ENCODE results near the gene ZNF783. TPM values are rescaled to one million over a fixed set of nuclear protein-coding genes. Genes with fewer than 3 reads are reported as not detected.

ZNF783 gene
- total RNA-seq, 2 experiments from 2014 or later, result 18.7 to 20.3 TPM

- ChIA-PET POLR2A (no interaction called here), CTCF (no interaction called here)
Measured at GRCh38 chr7:149293338-149293737, 31.3 kb downstream of the ZNF783 start.

DNA sequence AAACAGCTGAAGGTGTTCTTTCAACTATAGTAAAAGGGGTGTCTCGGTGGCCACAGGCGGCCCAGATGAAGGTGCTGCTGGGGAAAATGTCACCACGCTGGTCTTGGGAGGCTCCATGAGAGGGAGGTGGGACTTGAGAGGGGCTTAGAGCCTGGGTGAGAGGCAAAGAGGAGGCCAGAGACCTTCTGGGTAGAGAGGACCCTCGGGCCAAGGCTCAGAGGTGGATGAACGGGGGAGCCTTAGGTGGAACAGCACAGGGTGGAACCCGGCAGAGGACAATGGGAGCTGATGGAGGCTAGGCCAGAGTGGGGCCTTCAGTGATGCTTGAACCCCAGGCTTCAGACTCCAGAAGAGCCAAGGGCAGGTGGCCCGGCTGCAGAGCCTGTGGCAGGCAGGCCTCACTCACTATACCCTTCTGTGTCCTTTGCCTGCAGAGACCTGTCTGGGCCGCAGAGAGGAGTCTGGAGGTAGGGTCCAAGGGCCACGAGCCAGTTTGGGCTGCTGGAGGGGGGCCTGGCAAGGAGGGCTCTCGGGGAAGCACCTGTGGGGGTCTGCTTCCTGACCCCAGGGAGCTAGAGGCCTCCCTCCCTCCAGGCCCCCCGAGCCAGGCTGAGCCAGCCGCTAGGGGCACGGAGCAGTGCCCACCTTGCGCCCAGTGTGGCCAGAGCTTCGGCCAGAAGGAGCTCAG lies 32.1 kb downstream of the ZNF783 start:
- ChIA-PET CTCF (no interaction called here), POLR2A (no interaction called here)

DNA sequence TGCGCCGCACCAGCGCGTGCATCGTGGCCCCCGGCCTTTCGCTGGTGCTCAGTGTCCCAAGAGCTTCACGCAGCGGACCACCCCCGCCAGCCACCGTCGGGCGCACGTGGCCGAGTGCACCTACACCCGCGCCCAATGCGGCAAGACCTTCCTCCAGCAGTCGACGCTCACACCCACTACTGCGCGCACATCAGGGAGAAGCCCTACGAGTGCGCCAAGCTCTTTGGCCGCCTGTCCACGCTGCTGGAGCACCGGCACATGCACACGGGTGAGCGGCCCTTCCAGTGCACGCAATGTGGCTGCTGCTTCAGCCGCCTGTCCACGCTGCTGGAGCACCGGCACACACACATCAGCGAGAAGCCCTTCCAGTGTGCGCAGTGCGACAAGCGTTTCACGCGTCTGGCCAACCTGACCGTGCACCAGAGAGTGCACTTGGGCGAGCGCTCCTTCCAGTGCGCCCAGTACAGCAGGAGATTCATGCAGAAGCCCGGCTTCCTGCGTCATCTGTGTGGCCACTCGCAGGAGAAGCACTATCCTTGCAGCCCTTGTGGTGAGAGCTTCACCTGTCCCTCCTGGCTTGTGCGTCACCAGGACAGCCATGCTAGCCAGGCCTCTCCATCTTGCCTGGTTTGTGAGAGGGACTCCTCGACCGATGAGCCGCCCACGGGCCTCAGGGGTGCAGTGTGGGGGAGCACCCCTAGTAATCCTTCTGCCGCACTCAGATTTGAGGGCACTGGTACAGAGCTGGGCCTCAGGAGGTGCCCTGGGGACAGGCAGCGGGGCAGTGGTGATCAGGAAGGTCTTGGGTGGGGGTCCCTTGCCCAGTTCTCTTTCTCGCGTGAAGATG lies 32.9 kb downstream of the ZNF783 start:
- CTCF ChIA-PET, result interaction anchor here (1.2 kb wide), 1 partner anchor 9 kb away, joined by 3 read pairs; no protein-coding TSS in a partner anchor
- POLR2A ChIA-PET, result no interaction called here

DNA sequence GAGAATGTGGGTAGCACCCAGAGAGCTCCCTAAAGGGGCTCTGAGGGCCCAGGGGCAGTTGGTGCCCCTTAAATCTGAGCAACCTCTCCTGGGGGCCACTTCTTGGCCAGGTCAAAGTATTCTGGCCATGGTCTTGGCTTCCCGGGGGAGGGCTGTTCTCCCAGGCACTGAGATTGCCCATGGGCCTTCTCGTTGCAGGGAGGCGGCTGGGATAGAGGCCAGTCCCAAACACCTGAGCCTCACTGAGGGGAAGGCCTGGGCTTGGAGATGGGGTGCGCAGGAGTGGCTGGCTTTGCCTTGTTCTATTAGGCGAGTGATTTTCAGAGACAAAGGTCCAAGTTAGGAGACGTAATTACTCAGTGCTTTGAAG lies 33.5 kb downstream of the ZNF783 start:
- POLR2A ChIA-PET, result no interaction called here
- CTCF ChIA-PET, result interaction anchor here (1.2 kb wide), 1 partner anchor 9 kb away, joined by 3 read pairs; no protein-coding TSS in a partner anchor

- CTCF ChIA-PET, result no interaction called here
Measured at GRCh38 chr7:149296368-149296767, 34.4 kb downstream of the ZNF783 start.

DNA sequence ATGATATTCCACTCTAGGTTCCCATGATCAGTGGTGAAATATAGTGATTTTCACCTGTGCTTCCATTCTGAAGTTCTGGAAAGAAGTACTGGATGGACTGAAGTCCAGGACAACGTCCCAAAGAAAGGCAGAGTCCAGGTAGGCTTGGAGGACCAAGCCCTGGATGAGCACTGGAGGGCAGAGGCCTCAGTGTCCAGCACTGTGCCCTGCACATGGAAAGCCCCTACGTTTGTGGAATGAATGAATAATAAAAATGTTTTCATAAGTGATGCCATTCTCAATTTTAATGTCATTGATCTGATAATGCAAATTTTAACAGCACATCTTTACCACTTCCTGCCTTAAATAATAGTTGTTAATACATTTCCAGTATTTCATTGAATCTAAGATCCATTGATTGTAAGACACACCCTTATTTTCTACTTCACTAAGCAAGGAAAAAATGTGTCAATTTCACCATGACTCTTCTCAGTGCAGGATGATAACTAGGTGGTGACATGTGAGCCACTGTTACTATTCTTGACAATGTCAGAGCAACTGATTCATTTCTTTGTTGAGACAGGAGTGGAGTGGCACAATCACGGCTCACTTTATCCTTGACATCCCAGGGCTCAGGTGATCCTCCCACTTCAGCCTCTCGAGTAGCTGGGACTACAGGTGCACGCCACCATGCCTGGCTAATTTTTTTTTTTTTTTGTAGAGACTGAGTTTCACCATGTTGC lies 35.2 kb downstream of the ZNF783 start:
- POLR2A ChIA-PET, result interaction anchor here (0.6 kb wide), 1 partner anchor 150 kb away, joined by 4 read pairs; no protein-coding TSS in a partner anchor

More at GRCh38 chr7:149296368-149296767, 34.4 kb downstream of the ZNF783 start:
- POLR2A ChIA-PET, result interaction anchor here (0.6 kb wide), 1 partner anchor 150 kb away, joined by 4 read pairs; no protein-coding TSS in a partner anchor

GRCh38 chr7:149300620-149301285 lies 38.8 kb downstream of the ZNF783 start:
- CTCF ChIA-PET, result no interaction called here
- POLR2A ChIA-PET, result no interaction called here

More for the DNA sequence above, 35.2 kb downstream of the ZNF783 start:
- CTCF ChIA-PET, result no interaction called here

- POLR2A ChIA-PET, result no interaction called here
Measured at GRCh38 chr7:149302222-149302621, 40.2 kb downstream of the ZNF783 start.

DNA sequence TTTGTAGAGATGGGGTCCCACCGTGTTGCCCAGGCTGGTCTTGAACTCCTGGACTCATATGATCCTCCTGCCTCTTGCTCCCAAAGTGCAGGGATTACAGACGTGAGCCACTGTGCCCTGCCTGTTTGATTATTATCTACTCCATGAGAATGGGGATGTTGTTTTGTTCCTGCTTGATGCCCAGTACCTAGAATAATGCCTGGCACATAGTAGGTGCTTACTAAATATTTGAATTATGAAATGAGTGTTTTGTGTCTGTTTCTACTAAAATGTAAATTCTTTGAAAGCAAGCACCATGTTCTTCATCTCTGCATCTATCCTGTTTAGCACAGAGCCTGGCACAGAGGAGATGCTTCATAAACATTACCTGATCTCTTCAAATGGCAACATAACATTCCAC lies 40.9 kb downstream of the ZNF783 start:
- ChIA-PET CTCF (no interaction called here), POLR2A (no interaction called here)

More at GRCh38 chr7:149302222-149302621, 40.2 kb downstream of the ZNF783 start:
- CTCF ChIA-PET, result no interaction called here

DNA sequence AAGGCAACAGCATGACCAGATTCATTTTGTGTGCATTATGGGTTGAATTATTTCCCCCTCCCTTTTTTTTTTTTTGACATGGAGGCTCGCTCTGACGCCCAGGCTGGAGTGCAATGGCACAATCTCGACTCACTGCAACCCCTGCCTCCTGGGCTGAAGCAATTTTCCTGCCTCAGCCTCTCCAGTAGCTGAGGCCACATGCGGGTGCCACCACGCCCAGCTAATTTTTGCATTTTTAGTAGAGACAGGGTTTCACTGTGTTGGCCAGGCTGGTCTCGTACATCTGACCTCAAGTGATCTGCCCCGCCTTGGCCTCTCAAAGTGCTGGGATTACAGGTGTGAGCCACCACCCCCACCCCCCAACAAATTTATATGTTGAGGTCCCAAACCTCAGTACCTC lies 42.0 kb downstream of the ZNF783 start:
- ChIA-PET POLR2A (no interaction called here), CTCF (no interaction called here)

DNA sequence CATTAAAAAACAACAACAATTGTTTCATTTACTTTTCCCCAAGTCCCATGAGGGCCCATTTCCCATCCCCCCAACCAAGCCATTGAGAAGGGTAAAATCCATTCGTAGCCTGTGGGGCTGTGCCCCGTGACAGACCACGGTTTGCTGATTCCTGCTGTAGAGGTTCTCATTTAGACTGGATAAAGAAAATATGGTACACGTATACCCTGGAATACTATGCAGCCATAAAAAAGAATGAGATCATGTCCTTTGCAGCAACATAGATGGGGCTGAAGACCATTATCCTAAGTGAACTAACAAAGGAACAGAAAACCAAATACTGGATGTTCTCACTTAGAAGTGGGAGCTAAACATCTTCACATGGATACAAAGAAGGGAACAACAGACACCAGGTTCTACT lies 44.9 kb downstream of the ZNF783 start:
- ChIA-PET POLR2A (no interaction called here), CTCF (no interaction called here)

DNA sequence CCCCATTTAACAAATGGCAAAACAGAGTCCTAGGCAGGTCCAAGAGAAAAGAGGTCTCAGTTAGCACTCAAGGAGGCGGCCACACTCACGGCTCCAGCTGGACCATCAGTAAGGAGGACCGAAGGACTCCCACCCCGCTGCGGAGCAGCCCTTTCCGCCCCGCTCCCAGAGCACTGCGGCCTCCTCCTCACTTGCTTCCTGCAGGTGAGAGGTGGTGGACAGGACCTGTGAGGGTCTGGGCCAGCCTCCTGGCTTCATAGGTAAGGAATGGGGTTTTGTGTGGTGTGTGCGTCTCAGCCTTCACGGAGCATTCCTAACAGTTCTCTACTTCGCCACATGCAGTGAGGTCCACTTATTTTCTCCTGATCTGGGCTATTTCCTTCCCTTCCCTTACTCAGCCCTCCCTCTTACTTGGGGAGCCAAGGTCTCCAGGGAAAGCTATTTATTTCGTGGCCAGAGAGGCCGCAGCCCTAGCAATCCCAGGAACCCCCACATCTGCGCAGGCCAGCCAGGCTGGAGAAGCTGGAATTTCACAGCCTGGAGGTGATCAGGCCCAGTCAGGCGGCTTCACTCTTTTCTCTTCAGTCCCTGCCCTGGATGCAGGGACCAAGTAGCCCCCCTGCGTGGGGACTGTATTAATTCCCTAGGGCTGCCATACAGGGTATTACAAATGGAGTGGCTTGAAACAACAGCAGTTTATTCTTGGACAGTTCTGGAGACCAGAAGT lies 45.9 kb downstream of the ZNF783 start:
- CTCF ChIA-PET, result no interaction called here
- POLR2A ChIA-PET, result no interaction called here

DNA sequence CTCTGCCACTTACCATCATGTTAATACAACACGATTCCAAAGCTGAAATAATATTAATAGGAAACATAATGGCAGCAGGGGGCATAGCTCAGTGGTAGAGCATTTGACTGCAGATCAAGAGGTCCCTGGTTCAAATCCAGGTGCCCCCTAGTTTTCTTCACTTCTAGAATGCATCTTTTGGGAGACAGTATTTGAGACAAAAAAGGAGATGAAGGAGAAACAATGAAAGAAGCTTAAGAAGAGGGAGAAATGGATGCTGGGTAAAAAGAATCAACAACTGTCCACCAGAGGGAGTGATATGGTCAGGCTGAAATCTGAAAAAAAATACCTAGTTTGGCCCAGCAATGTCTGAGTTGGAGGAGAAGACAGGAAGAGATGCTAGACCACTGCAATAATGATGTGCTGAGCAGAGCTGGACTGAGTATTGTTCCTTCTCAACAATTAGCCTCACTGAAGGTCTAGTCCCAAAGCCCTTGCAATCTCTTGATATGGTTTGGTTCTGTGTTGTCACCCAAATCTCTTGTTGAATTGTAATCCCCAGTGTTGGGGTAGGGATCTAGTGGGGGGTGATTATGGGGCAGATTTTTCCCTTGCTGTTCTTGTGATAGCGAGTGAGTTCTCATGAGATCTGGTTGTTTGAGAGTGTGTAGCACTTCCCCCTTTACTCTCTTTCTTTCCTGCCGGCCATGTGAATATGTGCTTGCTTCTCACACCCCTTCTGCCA lies 48.3 kb downstream of the ZNF783 start:
- CTCF ChIA-PET, result interaction anchor here (0.6 to 1.4 kb wide), 3 partner anchors 81 to 314 kb away, joined by 3 to 4 read pairs (median 3); no protein-coding TSS in a partner anchor
- POLR2A ChIA-PET, result no interaction called here

GRCh38 chr7:149310990-149311573 lies 49.1 kb downstream of the ZNF783 start:
- CTCF ChIA-PET, result interaction anchor here (0.7 to 1.4 kb wide), 3 partner anchors 81 to 314 kb away, joined by 3 to 4 read pairs (median 4); no protein-coding TSS in a partner anchor
- POLR2A ChIA-PET, result no interaction called here

GRCh38 chr7:149313981-149314380 lies 52.0 kb downstream of the ZNF783 start:
- CTCF ChIA-PET, result no interaction called here
- POLR2A ChIA-PET, result no interaction called here

GRCh38 chr7:149316606-149317005 lies 54.6 kb downstream of the ZNF783 start:
- POLR2A ChIA-PET, result no interaction called here

DNA sequence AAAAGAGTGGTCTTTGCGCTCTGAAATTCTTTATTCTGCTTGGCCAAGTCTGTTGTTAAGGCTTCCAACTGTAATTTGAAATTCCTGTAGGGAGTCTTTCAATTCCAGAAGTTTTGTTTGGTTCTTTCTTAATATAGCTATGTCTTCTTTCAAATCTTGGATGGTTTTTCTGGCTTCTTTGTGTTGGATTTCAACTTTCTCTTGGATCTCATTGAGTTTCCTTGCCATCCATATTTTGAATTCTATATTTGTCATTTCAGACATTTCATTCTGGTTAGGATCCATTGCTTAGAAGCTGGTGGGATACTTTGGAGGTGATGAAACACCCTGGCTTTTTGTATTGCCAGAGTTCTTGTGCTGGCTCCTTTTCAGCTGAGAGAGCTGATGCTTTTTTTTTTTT lies 55.5 kb downstream of the ZNF783 start:
- CTCF ChIA-PET, result no interaction called here
- POLR2A ChIA-PET, result no interaction called here

More at GRCh38 chr7:149316606-149317005, 54.6 kb downstream of the ZNF783 start:
- CTCF ChIA-PET, result no interaction called here
